ENCODE measurements around the gene SARM1. TPM values are rescaled to one million over a fixed set of nuclear protein-coding genes. Genes with fewer than 3 reads are reported as not detected.
"Not testable (repeated sequence)": the region's sequence is repeated elsewhere in the genome, so short reads cannot be mapped to it uniquely, and the experiment has no call there.

SARM1 gene
- total and polyA plus RNA-seq, 5 donors = 4.0 to 8.9 (median 6.3) TPM

- Histone ChIP-seq H3K4me3 (ENCODE audit: low read length) (no peak overlapping the region), H3K27me3 (ENCODE audit: control insufficient read depth, insufficient read depth) (no peaks in the 10 kb centered on the region), H3K27ac (ENCODE audit: low read length) (no peak overlapping the region), H3K9me3 (ENCODE audit: control insufficient read depth, low read length) (no peaks in the 10 kb centered on the region), H3K4me1 (ENCODE audit: control insufficient read depth, insufficient read depth, low read length) (no peaks in the 10 kb centered on the region)
- DNase-seq = no peak
- 75% methylated on average over 5 of the region's 5 CpGs for WGBS
- ATAC-seq = no peak
- intact Hi-C loops (cut with DNase I) = no loop called here
Observed at GRCh38 chr17:28407130-28407973, 35.9 kb downstream of the SARM1 start.

GRCh38 chr17:28407974-28408306 lies 36.4 kb downstream of the SARM1 start:
- 83% methylated on average over 1 of the region's 1 CpG for WGBS
- intact Hi-C loops (cut with DNase I) = no loop called here
- no peaks in the 10 kb centered on the region for H3K4me1 ChIP-seq (ENCODE audit: control insufficient read depth, insufficient read depth, low read length)
- no peak overlapping the region for H3K4me3 ChIP-seq (ENCODE audit: low read length)
- H3K27me3 ChIP-seq (ENCODE audit: control insufficient read depth, insufficient read depth) = no peaks in the 10 kb centered on the region
- no peaks in the 10 kb centered on the region for H3K9me3 ChIP-seq (ENCODE audit: control insufficient read depth, low read length)
- ATAC-seq (peak in 1 of 2 donors; percentile 31), DNase-seq (no peak)
- no peak overlapping the region for H3K27ac ChIP-seq (ENCODE audit: low read length)

GRCh38 chr17:28412099-28412498 lies 40.6 kb downstream of the SARM1 start:
- Histone ChIP-seq H3K27me3 (ENCODE audit: control insufficient read depth, insufficient read depth) (no peaks in the 10 kb centered on the region), H3K27ac (ENCODE audit: low read length) (no peak overlapping the region), H3K4me1 (ENCODE audit: control insufficient read depth, insufficient read depth, low read length) (no peaks in the 10 kb centered on the region), H3K9me3 (ENCODE audit: control insufficient read depth, low read length) (no peaks in the 10 kb centered on the region), H3K4me3 (ENCODE audit: low read length) (no peak overlapping the region)
- intact Hi-C loops (cut with DNase I) = no loop called here
- ATAC-seq (no peak), DNase-seq (no peak)
- WGBS = 73% methylated on average over 3 of the region's 3 CpGs

GRCh38 chr17:28413804-28414203 lies 42.3 kb downstream of the SARM1 start:
- intact Hi-C loops (cut with DNase I) = no loop called here
- Histone ChIP-seq H3K4me1 (ENCODE audit: control insufficient read depth, insufficient read depth, low read length) (no peaks in the 10 kb centered on the region), H3K27ac (ENCODE audit: low read length) (no peak overlapping the region), H3K9me3 (ENCODE audit: control insufficient read depth, low read length) (no peaks in the 10 kb centered on the region), H3K4me3 (ENCODE audit: low read length) (no peak overlapping the region), H3K27me3 (ENCODE audit: control insufficient read depth, insufficient read depth) (no peaks in the 10 kb centered on the region)
- DNase-seq = no peak
- WGBS = 53% methylated on average over 7 of the region's 7 CpGs
- ATAC-seq = no peak

- DNase-seq = no peak
- Histone ChIP-seq H3K27me3 (ENCODE audit: control insufficient read depth, insufficient read depth) (no peaks in the 10 kb centered on the region), H3K9me3 (ENCODE audit: control insufficient read depth, low read length) (no peaks in the 10 kb centered on the region), H3K27ac (ENCODE audit: low read length) (no peak overlapping the region), H3K4me3 (ENCODE audit: low read length) (no peak overlapping the region), H3K4me1 (ENCODE audit: control insufficient read depth, insufficient read depth, low read length) (no peaks in the 10 kb centered on the region)
- intact Hi-C loops (cut with DNase I) = no loop called here
- no peak for ATAC-seq
- WGBS = 84% methylated on average over 3 of the region's 3 CpGs
Observed at GRCh38 chr17:28415886-28416285, 44.4 kb downstream of the SARM1 start.

GRCh38 chr17:28416703-28417311 lies 45.3 kb downstream of the SARM1 start:
- H3K4me1 ChIP-seq (ENCODE audit: control insufficient read depth, insufficient read depth, low read length) = no peaks in the 10 kb centered on the region
- DNase-seq = peak in 1 of 3 donors; percentile 35
- no peak overlapping the region for H3K27ac ChIP-seq (ENCODE audit: low read length)
- H3K4me3 ChIP-seq (ENCODE audit: low read length) = no peak overlapping the region
- WGBS = 15% methylated on average over 13 of the region's 13 CpGs
- intact Hi-C loops (cut with DNase I) = no loop called here
- H3K9me3 ChIP-seq (ENCODE audit: control insufficient read depth, low read length) = no peaks in the 10 kb centered on the region
- peak; percentile 62 to 77 for ATAC-seq
- H3K27me3 ChIP-seq (ENCODE audit: control insufficient read depth, insufficient read depth) = no peaks in the 10 kb centered on the region

GRCh38 chr17:28421787-28422305 lies 50.4 kb downstream of the SARM1 start:
- H3K4me1 ChIP-seq (ENCODE audit: control insufficient read depth, insufficient read depth, low read length) = no peaks in the 10 kb centered on the region
- no peak overlapping the region for H3K27ac ChIP-seq (ENCODE audit: low read length)
- ATAC-seq = no peak
- WGBS = 80% methylated on average over 7 of the region's 7 CpGs
- H3K9me3 ChIP-seq (ENCODE audit: control insufficient read depth, low read length) = no peaks in the 10 kb centered on the region
- DNase-seq = no peak
- intact Hi-C loops (cut with DNase I) = loop anchor here in 1 of 4 donors (10.0 kb wide), 1 partner anchor 63 kb away; no protein-coding TSS in a partner anchor
- no peaks in the 10 kb centered on the region for H3K27me3 ChIP-seq (ENCODE audit: control insufficient read depth, insufficient read depth)
- H3K4me3 ChIP-seq (ENCODE audit: low read length) = no peak overlapping the region

GRCh38 chr17:28425206-28425605 lies 53.7 kb downstream of the SARM1 start:
- no peak for ATAC-seq
- no peak for DNase-seq
- no peak overlapping the region for H3K4me3 ChIP-seq (ENCODE audit: low read length)
- no peaks in the 10 kb centered on the region for H3K27me3 ChIP-seq (ENCODE audit: control insufficient read depth, insufficient read depth)
- intact Hi-C loops (cut with DNase I) = loop anchor here in 1 of 4 donors (10.0 kb wide), 1 partner anchor 60 kb away; no protein-coding TSS in a partner anchor
- WGBS = 82% methylated on average over 13 of the region's 13 CpGs
- no peak overlapping the region for H3K27ac ChIP-seq (ENCODE audit: low read length)
- H3K4me1 ChIP-seq (ENCODE audit: control insufficient read depth, insufficient read depth, low read length) = no peaks in the 10 kb centered on the region
- H3K9me3 ChIP-seq (ENCODE audit: control insufficient read depth, low read length) = no peaks in the 10 kb centered on the region

GRCh38 chr17:28426081-28426519 lies 54.6 kb downstream of the SARM1 start:
- ATAC-seq (peak; percentile 23 to 26), DNase-seq (no peak)
- Histone ChIP-seq H3K9me3 (ENCODE audit: control insufficient read depth, low read length) (no peaks in the 10 kb centered on the region), H3K4me1 (ENCODE audit: control insufficient read depth, insufficient read depth, low read length) (no peaks in the 10 kb centered on the region), H3K4me3 (ENCODE audit: low read length) (no peak overlapping the region), H3K27ac (ENCODE audit: low read length) (no peak overlapping the region), H3K27me3 (ENCODE audit: control insufficient read depth, insufficient read depth) (no peaks in the 10 kb centered on the region)
- intact Hi-C loops (cut with DNase I) = loop anchor here in 1 of 4 donors (10.0 kb wide), 1 partner anchor 59 kb away; no protein-coding TSS in a partner anchor
- WGBS = 78% methylated on average over 9 of the region's 9 CpGs

- Histone ChIP-seq H3K4me1 (ENCODE audit: control insufficient read depth, insufficient read depth, low read length) (no peaks in the 10 kb centered on the region), H3K4me3 (ENCODE audit: low read length) (no peak overlapping the region), H3K27ac (ENCODE audit: low read length) (no peak overlapping the region), H3K27me3 (ENCODE audit: control insufficient read depth, insufficient read depth) (no peaks in the 10 kb centered on the region), H3K9me3 (ENCODE audit: control insufficient read depth, low read length) (no peaks in the 10 kb centered on the region)
- 89% methylated on average over 5 of the region's 5 CpGs for WGBS
- no peak for ATAC-seq
- intact Hi-C loops (cut with DNase I) = loop anchor here in 1 of 4 donors (10.0 kb wide), 1 partner anchor 57 kb away; no protein-coding TSS in a partner anchor
- no peak for DNase-seq
Observed at GRCh38 chr17:28427371-28427770, 55.9 kb downstream of the SARM1 start.

- not testable (repeated sequence) for H3K27me3 ChIP-seq (ENCODE audit: control insufficient read depth, insufficient read depth); H3K4me3 ChIP-seq (ENCODE audit: low read length); H3K4me1 ChIP-seq (ENCODE audit: control insufficient read depth, insufficient read depth, low read length); DNase-seq; H3K27ac ChIP-seq (ENCODE audit: low read length); ATAC-seq; H3K9me3 ChIP-seq (ENCODE audit: control insufficient read depth, low read length)
- 87% methylated on average over 4 of the region's 4 CpGs for WGBS
- intact Hi-C loops (cut with DNase I) = loop anchor here in 1 of 4 donors (10.0 kb wide), 1 partner anchor 57 kb away; no protein-coding TSS in a partner anchor
Observed at GRCh38 chr17:28427982-28428381, 56.5 kb downstream of the SARM1 start.

Measured in right cardiac atrium (tissue), 5 donors.